Melanocyte of skin (primary cell): ENCODE results near the gene PLOD3. TPM values are rescaled to one million over a fixed set of nuclear protein-coding genes. Genes with fewer than 3 reads are reported as not detected.

Experiments used
- small RNA-seq, 2 donors: library from RNA; depleted of rRNA; stranded (forward); fragments of <200 nt; gene quantifications; one replicate each; pipeline ENCODE3, GENCODE V24; 2012
- total RNA-seq, 2 donors: library from RNA; depleted of rRNA; stranded (reverse); fragments of >200 nt; gene quantifications; 2 replicates each; pipeline ENCODE4 v1.2.3, GENCODE V29; 2012

PLOD3 gene, protein sequence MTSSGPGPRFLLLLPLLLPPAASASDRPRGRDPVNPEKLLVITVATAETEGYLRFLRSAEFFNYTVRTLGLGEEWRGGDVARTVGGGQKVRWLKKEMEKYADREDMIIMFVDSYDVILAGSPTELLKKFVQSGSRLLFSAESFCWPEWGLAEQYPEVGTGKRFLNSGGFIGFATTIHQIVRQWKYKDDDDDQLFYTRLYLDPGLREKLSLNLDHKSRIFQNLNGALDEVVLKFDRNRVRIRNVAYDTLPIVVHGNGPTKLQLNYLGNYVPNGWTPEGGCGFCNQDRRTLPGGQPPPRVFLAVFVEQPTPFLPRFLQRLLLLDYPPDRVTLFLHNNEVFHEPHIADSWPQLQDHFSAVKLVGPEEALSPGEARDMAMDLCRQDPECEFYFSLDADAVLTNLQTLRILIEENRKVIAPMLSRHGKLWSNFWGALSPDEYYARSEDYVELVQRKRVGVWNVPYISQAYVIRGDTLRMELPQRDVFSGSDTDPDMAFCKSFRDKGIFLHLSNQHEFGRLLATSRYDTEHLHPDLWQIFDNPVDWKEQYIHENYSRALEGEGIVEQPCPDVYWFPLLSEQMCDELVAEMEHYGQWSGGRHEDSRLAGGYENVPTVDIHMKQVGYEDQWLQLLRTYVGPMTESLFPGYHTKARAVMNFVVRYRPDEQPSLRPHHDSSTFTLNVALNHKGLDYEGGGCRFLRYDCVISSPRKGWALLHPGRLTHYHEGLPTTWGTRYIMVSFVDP
- 100 to 1,000 TPM; 199 to 220 TPM for total RNA-seq

DNA sequence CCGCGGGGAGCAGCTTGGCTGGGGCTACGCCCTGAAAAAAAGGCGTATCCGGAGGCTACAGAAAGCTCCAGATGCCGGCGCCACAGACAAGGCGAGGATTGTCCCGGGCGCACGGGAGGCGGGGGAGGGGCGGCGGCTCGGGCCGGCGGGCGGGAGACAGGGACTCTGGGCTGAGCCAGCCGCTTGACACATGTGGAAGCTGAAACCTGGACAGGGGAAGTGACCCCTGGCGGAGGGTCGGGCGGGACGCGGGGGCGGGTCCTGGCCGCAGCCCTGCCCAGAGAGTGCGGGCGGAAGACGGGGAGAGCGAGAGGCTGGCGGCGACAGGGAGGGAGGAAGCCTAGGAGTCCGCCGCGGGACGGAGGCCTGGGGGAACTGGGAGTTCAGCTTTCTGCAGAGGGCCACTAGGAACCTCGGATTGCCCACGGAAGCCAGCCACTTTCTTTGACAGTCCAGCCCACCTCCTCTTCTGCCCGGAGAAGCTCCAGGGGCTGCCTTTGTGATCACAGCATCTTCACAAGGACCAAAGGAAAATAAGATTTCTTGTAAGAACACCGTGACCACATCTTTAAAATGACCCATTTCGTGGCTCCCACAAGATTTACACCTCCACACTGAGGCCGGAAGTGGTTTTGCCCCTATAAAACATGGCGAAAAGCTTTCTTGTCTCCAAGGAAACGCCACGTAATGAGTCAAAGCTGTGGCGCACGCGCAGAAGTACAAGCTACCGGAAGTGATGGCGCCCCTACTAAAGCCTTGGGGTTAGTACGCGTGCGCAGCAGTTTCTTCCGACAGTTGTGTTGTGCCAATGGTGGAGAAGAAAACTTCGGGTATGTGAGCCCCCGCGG lies at the start of gene PLOD3, which contains the start of gene ZNHIT1:
PLOD3 (minus strand) TSS at position 194 of the 848 bp plus-strand sequence. CDS start 307 bp downstream, outside the sequence.
ZNHIT1 (plus strand) TSS at position 778 of the 848 bp plus-strand sequence; CDS start at position 809, 31 bp downstream.

DNA sequence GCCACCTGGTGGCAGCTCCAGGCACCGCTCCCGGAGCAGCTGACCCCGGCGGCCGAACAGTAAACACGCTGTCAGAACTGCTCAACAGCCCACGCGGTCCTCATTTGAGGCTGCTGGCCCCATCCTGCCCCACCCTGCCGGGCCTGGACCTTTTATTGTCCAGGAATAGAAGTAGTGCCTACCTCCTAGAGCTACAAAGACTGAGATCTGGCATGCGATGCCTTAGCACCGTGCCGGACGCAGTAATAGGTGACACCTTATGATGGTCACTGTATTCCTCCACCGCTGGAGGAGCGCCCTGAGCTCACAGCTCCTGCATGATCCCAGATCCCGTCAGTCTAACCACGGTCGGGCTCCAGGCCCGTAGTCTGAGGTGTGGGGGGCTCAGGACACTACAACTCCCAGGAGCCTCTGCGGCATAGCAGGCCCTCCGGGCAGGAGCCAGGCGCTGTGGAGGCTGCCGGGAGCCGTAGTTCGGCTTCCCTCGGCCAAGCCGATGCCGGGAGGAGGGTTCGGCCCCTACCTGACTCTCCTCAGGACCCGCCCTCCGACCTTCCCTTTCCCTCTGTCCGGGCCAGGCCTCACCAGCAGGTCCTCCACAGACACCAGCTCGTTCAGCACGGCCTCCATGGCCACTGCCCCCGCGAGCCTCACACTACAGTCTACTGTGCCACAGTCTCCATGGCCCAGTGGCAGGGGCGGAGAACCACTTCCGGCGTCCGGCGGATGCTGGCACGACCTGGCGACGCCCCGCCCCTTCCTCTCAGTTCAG lies 27.2 kb upstream of the PLOD3 start, which contains the start of gene FIS1:
FIS1 (minus strand) TSS at position 707 of the 772 bp plus-strand sequence; CDS start at position 630, 77 bp downstream.

DNA sequence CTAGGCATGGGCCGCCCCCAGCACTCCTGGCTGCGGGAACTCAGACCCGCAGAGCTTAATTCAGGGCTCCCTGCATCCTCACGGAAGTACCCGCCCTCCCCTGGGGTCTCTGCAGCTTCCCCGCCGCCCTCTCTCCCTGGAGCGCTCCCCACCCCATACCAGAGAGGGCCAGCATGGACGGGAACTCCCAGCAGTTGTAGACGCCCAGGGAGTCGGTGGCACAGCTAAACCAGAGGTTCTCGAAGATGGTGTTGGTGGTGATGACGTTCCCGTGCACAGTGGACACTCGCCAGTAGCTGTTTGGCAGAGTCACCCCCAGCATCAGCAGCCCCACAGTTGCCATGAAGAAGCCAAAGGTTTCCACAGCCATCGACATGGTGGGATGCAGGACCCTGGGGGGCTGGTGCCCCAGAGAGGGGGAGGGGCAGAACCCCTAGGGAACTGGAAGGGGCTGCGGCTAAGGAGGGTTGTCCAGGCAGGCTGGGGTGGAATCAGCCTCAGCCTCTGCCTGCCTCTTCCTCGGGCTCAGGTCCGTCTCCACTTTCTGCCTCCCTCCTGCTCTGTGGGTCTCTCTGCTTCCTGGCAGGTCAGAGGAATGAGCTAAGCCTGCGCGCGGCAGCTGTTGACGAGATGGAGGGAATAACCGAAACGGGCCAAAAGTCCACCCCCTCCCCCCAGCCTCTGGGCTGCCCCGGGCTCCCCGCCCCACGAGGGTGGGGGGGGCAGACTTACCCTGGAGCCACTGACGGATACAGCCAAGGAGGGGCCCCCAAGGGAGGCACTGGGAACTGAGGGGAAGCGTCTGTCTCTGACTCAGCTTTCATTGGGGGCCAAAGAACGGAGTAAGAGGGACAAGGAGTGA lies 20.1 kb upstream of the PLOD3 start, which contains the start of gene CLDN15:
CLDN15 (minus strand) TSS at position 597 of the 862 bp plus-strand sequence; CDS start at position 376, 221 bp downstream.

DNA sequence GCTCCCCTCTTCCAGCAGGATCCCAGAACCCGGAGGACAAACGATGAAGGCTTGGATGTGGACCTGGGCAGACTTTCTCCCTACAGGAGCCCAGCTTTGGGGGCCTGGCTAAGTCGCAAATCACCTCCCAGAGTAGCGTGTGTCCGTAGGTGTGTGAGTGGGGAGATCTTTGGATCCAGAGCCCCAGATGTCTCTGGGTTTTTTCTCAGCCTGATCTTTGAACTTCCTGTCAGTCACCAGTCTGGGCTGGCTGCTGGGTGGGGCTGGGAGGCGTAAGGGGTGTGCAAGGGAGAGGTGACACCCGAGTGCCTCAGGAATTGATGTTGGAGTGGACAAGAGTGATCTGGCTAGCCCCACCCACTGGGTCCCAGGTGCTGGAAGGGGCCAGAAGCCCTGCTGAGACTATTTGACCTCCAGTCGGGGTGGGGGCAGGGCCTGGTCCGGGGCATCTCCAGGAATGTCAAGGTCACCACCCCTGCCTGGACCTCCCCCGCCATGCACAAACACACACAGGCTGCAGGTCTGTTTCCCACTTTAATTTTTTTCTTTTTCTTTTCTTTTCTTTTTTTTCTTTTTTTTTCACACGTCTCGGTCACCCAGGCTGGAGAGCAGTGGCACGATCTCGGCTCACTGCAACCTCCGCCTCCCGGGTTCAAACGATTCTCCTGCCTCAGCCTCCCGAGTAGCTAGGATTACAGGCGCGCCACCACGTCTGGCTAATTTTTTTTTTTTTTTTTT lies 16.4 kb downstream of the PLOD3 start, which contains the start of gene MOGAT3:
MOGAT3 (minus strand) TSS at position 175 of the 738 bp plus-strand sequence. CDS start 182 bp downstream, outside the sequence.

DNA sequence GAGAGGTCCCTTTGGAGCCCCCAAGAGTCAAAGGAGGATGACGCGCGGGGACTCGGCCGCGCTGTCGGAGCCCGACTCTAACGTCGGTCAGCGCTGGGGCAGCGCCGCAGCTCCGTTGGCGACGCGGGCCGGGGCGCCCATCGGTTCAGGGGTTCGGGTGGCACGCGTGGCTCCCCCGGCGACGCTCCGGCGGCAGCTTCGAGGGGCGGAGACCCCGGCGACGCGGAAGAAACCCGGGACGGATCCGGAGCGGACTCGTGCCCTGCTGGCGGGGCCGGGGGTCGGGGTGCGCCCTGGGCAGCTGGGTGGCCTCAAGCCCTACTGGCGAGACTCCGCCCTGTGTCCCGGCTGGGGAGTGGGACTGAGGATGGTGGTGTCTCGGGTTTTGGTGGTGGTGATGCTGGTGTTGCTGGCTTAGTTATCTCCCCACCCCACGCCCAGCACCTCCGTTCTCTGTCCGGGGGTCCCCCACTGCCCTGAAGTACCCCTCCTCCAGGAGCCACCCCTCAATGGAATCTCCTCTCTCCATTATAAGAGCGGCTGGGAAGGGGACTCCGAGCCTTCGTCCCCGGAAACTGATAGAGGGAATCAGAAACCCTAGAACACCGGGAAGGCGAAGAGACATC lies 37.1 kb downstream of the PLOD3 start, which contains the start of gene NAT16:
NAT16 (minus strand) TSS at position 164 of the 626 bp plus-strand sequence. CDS start 5,486 bp downstream, outside the sequence.

DNA sequence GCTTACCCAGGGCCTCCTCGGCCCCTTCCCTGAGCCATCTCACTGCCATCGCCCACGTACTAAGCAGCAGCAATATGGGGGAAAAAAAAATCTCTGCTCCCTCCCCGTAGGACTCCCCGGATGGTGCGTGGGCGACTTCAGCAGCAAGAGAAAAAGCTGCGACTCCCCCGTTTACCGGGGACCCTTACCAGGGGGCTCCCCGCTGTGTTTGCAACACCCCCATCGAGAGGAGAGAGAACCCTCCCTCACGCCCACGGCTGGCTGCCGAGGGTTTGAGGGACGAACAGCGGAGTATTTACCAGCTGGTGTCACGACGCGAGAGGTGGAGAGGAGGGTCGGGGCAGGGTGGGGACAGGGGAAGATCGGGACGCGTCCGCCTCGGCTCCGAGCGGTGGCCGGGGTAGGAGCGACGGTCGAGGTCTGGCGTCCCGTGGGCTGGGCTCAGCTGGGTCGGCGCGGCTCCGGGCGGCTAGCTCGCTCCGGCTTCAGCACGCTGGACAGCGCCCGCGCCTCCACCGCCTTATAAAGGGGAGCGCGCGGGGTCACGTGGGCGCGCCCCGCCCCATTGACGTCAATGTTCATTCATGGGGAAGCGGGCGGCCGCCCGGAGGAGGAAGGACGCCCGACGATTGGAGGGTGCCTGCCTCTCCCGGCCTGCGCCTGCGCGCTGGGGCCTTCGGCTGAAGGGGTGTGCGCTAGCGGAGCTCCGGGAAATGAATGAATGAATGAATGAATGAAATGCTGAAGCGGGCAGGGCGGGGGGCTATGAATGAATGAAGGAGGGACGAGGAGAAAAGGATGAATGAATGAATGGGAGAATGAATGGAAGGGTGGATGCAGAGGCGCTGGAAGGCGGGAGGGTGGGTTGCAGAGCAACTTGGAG lies 52.1 kb downstream of the PLOD3 start, which contains the start of gene VGF:
VGF (minus strand) TSS at position 495 of the 883 bp plus-strand sequence. CDS start 726 bp downstream, outside the sequence.

Small RNA genes lying within 50 kb of the gene (small RNA-seq; reads per million reads assigned to genes)
- 0.04 to 0.17 reads per million in 2 donors for gene MIR4653

Other genes with a start within 250 kb of the PLOD3 start
- gene MUC12, start 248.0 kb downstream of the PLOD3 start, total RNA-seq = under 1 TPM in 1 of 2 donors, not detected in 1; 0.69 TPM
- not detected for gene MUC17, start 197.5 kb downstream of the PLOD3 start, total RNA-seq
- 10 to 100 TPM in 1 of 2 donors, 1 to 10 TPM in 1; 10.0 to 14.3 TPM for gene TRIM56, start 132.1 kb downstream of the PLOD3 start, total RNA-seq
- 1 to 10 TPM; 1.0 to 3.3 TPM for gene SERPINE1, start 90.5 kb downstream of the PLOD3 start, total RNA-seq
- 100 to 1,000 TPM; 151 to 208 TPM for gene AP1S1, start 63.1 kb downstream of the PLOD3 start, total RNA-seq
- gene VGF, start 52.0 kb downstream of the PLOD3 start, total RNA-seq = 10 to 100 TPM in 1 of 2 donors, 1 to 10 TPM in 1; 8.3 to 27.0 TPM
- not detected for gene NAT16, start 37.3 kb downstream of the PLOD3 start, total RNA-seq
- gene MOGAT3, start 16.5 kb downstream of the PLOD3 start, total RNA-seq = not detected
- gene ZNHIT1, start 584 bp upstream of the PLOD3 start, total RNA-seq = 10 to 100 TPM; 60.9 to 88.1 TPM
- 1 to 10 TPM; 3.0 to 4.1 TPM for gene CLDN15, start 20.2 kb upstream of the PLOD3 start, total RNA-seq
- gene FIS1, start 27.5 kb upstream of the PLOD3 start, total RNA-seq = 100 to 1,000 TPM; 138 to 142 TPM
- 10 to 100 TPM; 20.0 to 21.6 TPM for gene IFT22, start 104.2 kb upstream of the PLOD3 start, total RNA-seq
- under 1 TPM; under 0.01 TPM for gene COL26A1, start 145.3 kb upstream of the PLOD3 start, total RNA-seq